LNCAP (cell line): ENCODE measurements around the gene CDKAL1.

Experiments
- CTCF ChIP-seq: fragments of 450-650 bp; IDR thresholded peaks from 2 replicates; pipeline ENCODE4 v1.5.1; 2017; ENCODE audit warnings: mild to moderate bottlenecking

The CDKAL1 gene

GRCh38 chr6:20755631-20756030, 221.4 kb downstream of the CDKAL1 start:
- TF ChIP-seq CTCF, result no peak

- no peak for TF ChIP-seq CTCF
Measured at GRCh38 chr6:20757761-20758160, 223.5 kb downstream of the CDKAL1 start.

- no peak for TF ChIP-seq CTCF
Measured at GRCh38 chr6:20763296-20763695, 229.0 kb downstream of the CDKAL1 start.

GRCh38 chr6:20769631-20770030, 235.4 kb downstream of the CDKAL1 start:
- TF ChIP-seq CTCF, result no peak

GRCh38 chr6:20770773-20771172, 236.5 kb downstream of the CDKAL1 start:
- TF ChIP-seq CTCF, result no peak

- TF ChIP-seq CTCF, result no peak
Measured at GRCh38 chr6:20771409-20771808, 237.2 kb downstream of the CDKAL1 start.

GRCh38 chr6:20773822-20774221, 239.6 kb downstream of the CDKAL1 start:
- no peak for TF ChIP-seq CTCF

- TF ChIP-seq CTCF, result no peak
Measured at GRCh38 chr6:20775981-20776380, 241.7 kb downstream of the CDKAL1 start.
